IMR-90 (cell line): ENCODE results near the gene FABP7. TPM values are rescaled to one million over a fixed set of nuclear protein-coding genes. Genes with fewer than 3 reads are reported as not detected.

Experiments
- ATAC-seq: fragments of 200-7000 bp; cut with Tn5 transposase; 2 replicates; pipeline ENCODE4 v1.9.1; 2020; ENCODE audit warnings: low read depth, mild to moderate bottlenecking, moderate library complexity
- BruUV-seq: library from RNA; stranded (reverse); fragments of 400-500 nt; replicated peaks from 2 replicates; lab custom pipeline; 2021; lab: Mats Ljungman, UMichigan
- CTCF ChIA-PET: fragments of 300-600 bp; formaldehyde crosslinking; extraction: SDS; loops from one replicate; lab custom pipeline; 2021; ENCODE audit warnings: antibody characterized with exemption; lab: Yijun Ruan, JAX
- POLR2A ChIA-PET: fragments of 300-600 bp; sonication (Branson Sonifier 250); formaldehyde crosslinking; loops from one replicate; lab custom pipeline; 2022; ENCODE audit warnings: antibody characterized with exemption; ENCODE audit not compliant: unreplicated experiment; lab: Charles Lee
- DNase-seq: peaks from one replicate; pipeline ENCODE4 v3.0.0; 2013
- H2AFZ ChIP-seq: replicated peaks from 2 replicates; pipeline ENCODE3; 2013; ENCODE audit warnings: low read length, mild to moderate bottlenecking; ENCODE audit not compliant: poor library complexity
- H2AK5ac ChIP-seq: 2 replicates; pipeline ENCODE4 v1.6.1; 2013; ENCODE audit warnings: low read depth, low read length, inconsistent platforms
- H2AK9ac ChIP-seq: replicated peaks from 2 replicates; pipeline ENCODE3; 2013; ENCODE audit warnings: mild to moderate bottlenecking, low read depth, low read length, moderate library complexity; ENCODE audit not compliant: poor library complexity
- H2BK120ac ChIP-seq: 2 replicates; pipeline ENCODE4 v1.6.1; 2013; ENCODE audit warnings: low read depth, low read length, inconsistent platforms
- H2BK15ac ChIP-seq: 3 replicates; pipeline ENCODE4 v1.6.1; 2013; ENCODE audit warnings: low read depth, low read length, inconsistent platforms
- H2BK20ac ChIP-seq: 2 replicates; pipeline ENCODE4 v1.6.1; 2013; ENCODE audit warnings: low read depth, mild to moderate bottlenecking, inconsistent platforms, low read length, moderate library complexity
- H2BK5ac ChIP-seq: 2 replicates; pipeline ENCODE4 v1.6.1; 2013; ENCODE audit warnings: mild to moderate bottlenecking, low read depth, low read length, inconsistent platforms; ENCODE audit not compliant: poor library complexity, severe bottlenecking
- H3K14ac ChIP-seq: replicated peaks from 2 replicates; pipeline ENCODE4 v1.6.1; 2013; ENCODE audit warnings: low read depth, low read length, inconsistent platforms
- H3K18ac ChIP-seq: 2 replicates; pipeline ENCODE4 v1.6.1; 2013; ENCODE audit warnings: low read depth, low read length, control low read depth
- H3K23ac ChIP-seq: 2 replicates; pipeline ENCODE4 v1.6.1; 2013; ENCODE audit warnings: low read depth, low read length, inconsistent platforms
- H3K27ac ChIP-seq: 2 replicates; pipeline ENCODE4 v1.5.1; 2013; ENCODE audit warnings: mild to moderate bottlenecking, control low read depth, low read length; ENCODE audit not compliant: insufficient read depth
- H3K27me3 ChIP-seq: 2 replicates; pipeline ENCODE4 v1.6.1; 2013; ENCODE audit warnings: low read length; ENCODE audit not compliant: control insufficient read depth, insufficient read depth
- H3K36me3 ChIP-seq: 2 replicates; pipeline ENCODE4 v1.6.1; 2013; ENCODE audit warnings: low read length, mixed read lengths; ENCODE audit not compliant: control insufficient read depth, insufficient read depth
- H3K4ac ChIP-seq: 2 replicates; pipeline ENCODE4 v1.6.1; 2013; ENCODE audit warnings: low read depth, low read length, inconsistent platforms
- H3K4me1 ChIP-seq: 2 replicates; pipeline ENCODE4 v1.6.1; 2013; ENCODE audit warnings: low read length, mixed read lengths; ENCODE audit not compliant: control insufficient read depth, insufficient read depth
- H3K4me2 ChIP-seq: 2 replicates; pipeline ENCODE4 v1.6.1; 2013; ENCODE audit warnings: low read depth, mild to moderate bottlenecking, control low read depth, low read length, moderate library complexity
- H3K4me3 ChIP-seq: 2 replicates; pipeline ENCODE4 v1.5.1; 2013; ENCODE audit warnings: low read depth, mild to moderate bottlenecking, control low read depth, low read length, moderate library complexity; ENCODE audit not compliant: insufficient read depth
- H3K56ac ChIP-seq: 2 replicates; pipeline ENCODE4 v1.6.1; 2013; ENCODE audit warnings: low read length, inconsistent platforms; ENCODE audit not compliant: insufficient read depth; ENCODE audit errors: extremely low read depth
- H3K79me1 ChIP-seq, 2 experiments: 2 replicates each; pipeline ENCODE4 v1.6.1; 2013; ENCODE audit warnings: low read length in 2 of 2, inconsistent platforms in 1 of 2, low read depth in 1 of 2
- H3K9ac ChIP-seq: 2 replicates; pipeline ENCODE4 v1.6.1; 2013; ENCODE audit warnings: low read depth, low read length, control low read depth
- H3K9me1 ChIP-seq: 2 replicates; pipeline ENCODE4 v1.6.1; 2013; ENCODE audit warnings: low read length, inconsistent platforms; ENCODE audit not compliant: insufficient read depth
- H3K9me3 ChIP-seq: 2 replicates; pipeline ENCODE4 v1.6.1; 2013; ENCODE audit warnings: low read length; ENCODE audit not compliant: control insufficient read depth, insufficient read depth
- H4K20me1 ChIP-seq: 2 replicates; pipeline ENCODE4 v1.6.1; 2013; ENCODE audit warnings: low read length, inconsistent platforms; ENCODE audit not compliant: insufficient read depth
- H4K5ac ChIP-seq: 2 replicates; pipeline ENCODE4 v1.6.1; 2013; ENCODE audit warnings: mild to moderate bottlenecking, low read depth, low read length, control low read depth
- H4K8ac ChIP-seq, 2 experiments: 2 replicates each; pipeline ENCODE4 v1.6.1; 2013; ENCODE audit warnings: low read depth in 2 of 2, low read length in 2 of 2, control low read depth in 1 of 2, inconsistent platforms in 1 of 2
- H4K91ac ChIP-seq: 2 replicates; pipeline ENCODE4 v1.6.1; 2013; ENCODE audit warnings: low read depth, low read length, inconsistent platforms; ENCODE audit not compliant: insufficient read depth
- CEBPB ChIP-seq: IDR thresholded peaks from 2 replicates; pipeline ENCODE4 v1.6.1; 2012; ENCODE audit warnings: low read depth, low read length, improper control_type of control experiment
- CHD1 ChIP-seq: IDR thresholded peaks from 2 replicates; pipeline ENCODE4 v1.6.1; 2012; ENCODE audit warnings: low read depth, low read length, improper control_type of control experiment
- FOS ChIP-seq: fragments of 150-350 bp; IDR thresholded peaks from 2 replicates; pipeline ENCODE4 v1.6.1; 2016; ENCODE audit warnings: low read depth, low read length
- NFE2L2 ChIP-seq: fragments of 150-350 bp; IDR thresholded peaks from 2 replicates; pipeline ENCODE4 v1.6.1; 2016; ENCODE audit warnings: low read depth, mild to moderate bottlenecking, low read length
- RAD21 ChIP-seq: IDR thresholded peaks from 2 replicates; pipeline ENCODE4 v1.6.1; 2012; ENCODE audit warnings: low read length, improper control_type of control experiment
- RCOR1 ChIP-seq: IDR thresholded peaks from 2 replicates; pipeline ENCODE4 v1.6.1; 2012; ENCODE audit warnings: mild to moderate bottlenecking, low read length, improper control_type of control experiment; ENCODE audit not compliant: insufficient replicate concordance
- RFX5 ChIP-seq: IDR thresholded peaks from 2 replicates; pipeline ENCODE4 v1.8.0; 2012; ENCODE audit warnings: low read depth, mild to moderate bottlenecking, low read length, moderate library complexity
- SMC3 ChIP-seq: fragments of 150-350 bp; IDR thresholded peaks from 2 replicates; pipeline ENCODE4 v1.6.1; 2016; ENCODE audit warnings: low read depth, mild to moderate bottlenecking, antibody characterized with exemption, low read length, moderate library complexity
- WGBS, 2 experiments: methylation state at CpG; one replicate each; pipeline versions ENCODE4 v1.1.5 to v1.1.7; 2013; ENCODE audit warnings: missing lambda C conversion rate in 2 of 2; ENCODE audit not compliant: insufficient read length in 1 of 2; ENCODE audit errors: extremely low coverage in 2 of 2; 5-methylcytosine and 5-hydroxymethylcytosine counted together
- dilution Hi-C: fragments of 300-500 bp; cut with HindIII; formaldehyde crosslinking; loops from one replicate; pipeline ENCODE4 v1.14.3; 2018; ENCODE audit warnings: low sequenced_read_pairs; ENCODE audit not compliant: unreplicated experiment
- in situ Hi-C: fragments of 300-500 bp; cut with MboI; formaldehyde crosslinking; loops from 3 replicates; pipeline ENCODE4 v1.14.3; 2019; ENCODE audit warnings: low sequenced_read_pairs, inconsistent platforms, mixed read lengths
- intact Hi-C: fragments of 100-400 bp; cut with micrococcal nuclease; formaldehyde crosslinking; loops from 2 replicates; pipeline ENCODE4 v1.10.0; 2022
- polyA plus RNA-seq, 3 experiments: library from polyadenylated mRNA; depleted of rRNA; stranded (reverse); fragments of >200 nt; gene quantifications; 2 replicates each; pipeline ENCODE4 v1.2.3, GENCODE V29; 2012; ENCODE audit warnings: low replicate concordance in 1 of 3
- total RNA-seq: library from RNA; depleted of rRNA; stranded (reverse); fragments of >200 nt; gene quantifications from 2 replicates; pipeline ENCODE4 v1.2.3, GENCODE V29; 2012
- TF ChIP-seq, protein P1 (sequence below): fragments of 150-350 bp; IDR thresholded peaks from 2 replicates; pipeline ENCODE4 v1.6.1; 2016; ENCODE audit warnings: low read depth, mild to moderate bottlenecking, low read length, moderate library complexity, borderline replicate concordance

The FABP7 gene
- total and polyA plus RNA-seq, 2 of the 4 experiments (the other 2 are of a cell fraction): not detected

DNA sequence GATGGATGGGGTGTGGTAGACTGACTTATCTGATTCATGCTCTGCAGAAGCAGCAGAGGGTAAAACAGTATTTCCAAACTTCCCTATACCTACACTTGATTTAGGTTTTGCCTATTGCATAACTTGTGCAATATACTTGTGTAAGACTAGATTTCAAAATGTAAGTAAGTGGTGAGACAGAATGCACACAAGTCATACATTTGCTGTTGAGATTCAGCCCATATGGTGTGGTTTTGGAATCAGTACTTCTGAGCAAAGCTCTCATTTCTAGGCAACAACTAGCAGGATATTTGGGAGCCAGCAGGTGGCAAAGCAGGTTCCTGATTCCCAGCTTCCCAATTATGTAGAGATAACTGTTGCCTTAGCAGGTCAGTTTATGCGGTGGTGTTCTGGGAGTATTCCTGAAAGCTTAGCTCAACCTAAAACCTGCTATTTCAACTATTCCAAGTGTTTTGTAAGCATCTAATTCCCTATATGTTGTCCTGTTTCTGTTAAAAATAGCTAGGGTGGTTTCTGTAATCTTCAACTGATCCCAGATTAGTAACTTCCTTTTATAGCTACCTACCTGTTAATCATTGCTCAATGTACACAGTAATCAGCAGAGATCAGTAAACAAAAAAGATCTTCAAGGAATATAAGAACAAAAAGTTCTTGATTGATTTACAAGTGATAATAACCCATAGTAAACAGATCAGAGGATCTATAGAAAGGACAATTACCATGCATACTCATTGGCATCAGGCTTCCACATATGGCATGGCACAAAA is 8.5 kb upstream of the FABP7 start:
- Histone ChIP-seq H3K18ac (no peak overlapping the region), H3K79me1 (no peaks in the 10 kb centered on the region), H3K27ac (no peak overlapping the region), H3K4me2 (no peak overlapping the region), H2AFZ (no peak overlapping the region), H3K36me3 (no peaks in the 10 kb centered on the region), H3K9me3 (no peaks in the 10 kb centered on the region), H3K4me1 (no peaks in the 10 kb centered on the region), H4K20me1 (no peaks in the 10 kb centered on the region), H2BK5ac (no peak overlapping the region), H3K4me3 (no peak overlapping the region), H3K4ac (no peak overlapping the region), H3K9me1 (no peaks in the 10 kb centered on the region), H2BK120ac (no peak overlapping the region), H3K14ac (no peak overlapping the region), H4K5ac (no peak overlapping the region), H2BK15ac (no peak overlapping the region), H4K91ac (no peak overlapping the region), H3K9ac (no peak overlapping the region), H2AK5ac (no peak overlapping the region), H2BK20ac (no peak overlapping the region), H3K23ac (no peak overlapping the region), H3K27me3 (no peaks in the 10 kb centered on the region; the same call in 1 of the 2 replicates), H2AK9ac (no peak overlapping the region), H3K56ac (no peak overlapping the region), H4K8ac (no peak overlapping the region)
- in situ Hi-C loops (no loop called here), intact Hi-C loops (no loop called here), dilution Hi-C loops (no loop called here)
- ATAC-seq (no peak), DNase-seq (no peak)
- no TSS peak for BruUV-seq
- POLR2A ChIA-PET: no interaction called here
- WGBS, 2 experiments: no CpG with 5 or more reads among the region's 1 CpG
- TF ChIP-seq SMC3: no peak
- TF ChIP-seq CHD1: no peak
- TF ChIP-seq, protein P1, sequence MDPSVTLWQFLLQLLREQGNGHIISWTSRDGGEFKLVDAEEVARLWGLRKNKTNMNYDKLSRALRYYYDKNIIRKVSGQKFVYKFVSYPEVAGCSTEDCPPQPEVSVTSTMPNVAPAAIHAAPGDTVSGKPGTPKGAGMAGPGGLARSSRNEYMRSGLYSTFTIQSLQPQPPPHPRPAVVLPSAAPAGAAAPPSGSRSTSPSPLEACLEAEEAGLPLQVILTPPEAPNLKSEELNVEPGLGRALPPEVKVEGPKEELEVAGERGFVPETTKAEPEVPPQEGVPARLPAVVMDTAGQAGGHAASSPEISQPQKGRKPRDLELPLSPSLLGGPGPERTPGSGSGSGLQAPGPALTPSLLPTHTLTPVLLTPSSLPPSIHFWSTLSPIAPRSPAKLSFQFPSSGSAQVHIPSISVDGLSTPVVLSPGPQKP: no peak
- TF ChIP-seq FOS: no peak
- no peak for TF ChIP-seq RFX5
- no peak for TF ChIP-seq NFE2L2
- peak; percentile 50 for TF ChIP-seq CEBPB
- TF ChIP-seq RAD21: no peak
- no peak for TF ChIP-seq RCOR1
- CTCF ChIA-PET: interaction anchor here (1.3 kb wide), 1 partner anchor 67 kb away, joined by 4 read pairs; no protein-coding TSS in a partner anchor
